ENCODE data around the gene SLX9. TPM values are rescaled to one million over a fixed set of nuclear protein-coding genes. Genes with fewer than 3 reads are reported as not detected.

Gene SLX9
- total RNA-seq, 4 donors from 2014 or later = 20.8 to 59.3 (median 27.6) TPM

DNA sequence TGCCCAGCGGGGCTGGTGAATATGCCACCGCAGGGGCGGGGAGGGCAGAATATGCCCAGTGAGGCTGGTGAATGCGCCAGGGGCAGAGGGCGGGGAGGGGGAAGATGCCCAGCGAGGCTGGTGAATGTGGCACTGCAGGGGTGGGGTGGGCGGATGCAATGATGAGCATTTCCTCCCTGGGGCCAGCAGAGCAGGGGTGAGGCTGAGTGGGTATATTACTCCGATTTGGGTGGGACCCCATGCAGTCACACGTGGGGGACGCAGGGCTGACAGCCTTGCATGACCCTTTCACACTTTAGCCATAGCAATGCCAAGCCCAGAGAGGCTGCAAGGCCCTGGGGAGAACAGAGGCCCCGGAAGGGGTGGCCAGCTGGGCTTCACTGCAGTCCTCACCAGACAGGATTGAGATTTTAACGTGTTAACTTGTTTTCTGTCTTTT, 9.3 kb upstream of the SLX9 start:
- Histone ChIP-seq H3K4me1 (peaks cover 24 to 58% (median 45%) of the 10 kb centered on the region in 4 donors), H3K9me3 (no peaks in the 10 kb centered on the region), H3K27ac (replicated peaks in 1 of 4) (peak overlapping the region in 2 of 4 donors; percentile 7 to 28), H3K4me3 (no peak overlapping the region), H3K36me3 (no peaks in the 10 kb centered on the region), H3K27me3 (peaks cover 4 to 87% (median 25%) of the 10 kb centered on the region in 4 donors)
- 41% methylated on average over 11 of the region's 12 CpGs for WGBS
- no peak for DNase-seq (ENCODE audit: extremely low spot score)
- intact Hi-C loops (cut with DNase I) = loop anchor here (5.0 kb wide), 3 partner anchors 38 to 128 kb away; partner anchors contain the start of genes SUMO3 and UBE2G2
- no peak for TF ChIP-seq EP300 (IDR thresholded peaks at IDR 0.05)
- no peak for TF ChIP-seq POLR2AphosphoS5 (IDR thresholded peaks at IDR 0.05)
- no peak for TF ChIP-seq POLR2A (IDR thresholded peaks at IDR 0.05; ENCODE audit: low read depth)
- TF ChIP-seq, protein P1, sequence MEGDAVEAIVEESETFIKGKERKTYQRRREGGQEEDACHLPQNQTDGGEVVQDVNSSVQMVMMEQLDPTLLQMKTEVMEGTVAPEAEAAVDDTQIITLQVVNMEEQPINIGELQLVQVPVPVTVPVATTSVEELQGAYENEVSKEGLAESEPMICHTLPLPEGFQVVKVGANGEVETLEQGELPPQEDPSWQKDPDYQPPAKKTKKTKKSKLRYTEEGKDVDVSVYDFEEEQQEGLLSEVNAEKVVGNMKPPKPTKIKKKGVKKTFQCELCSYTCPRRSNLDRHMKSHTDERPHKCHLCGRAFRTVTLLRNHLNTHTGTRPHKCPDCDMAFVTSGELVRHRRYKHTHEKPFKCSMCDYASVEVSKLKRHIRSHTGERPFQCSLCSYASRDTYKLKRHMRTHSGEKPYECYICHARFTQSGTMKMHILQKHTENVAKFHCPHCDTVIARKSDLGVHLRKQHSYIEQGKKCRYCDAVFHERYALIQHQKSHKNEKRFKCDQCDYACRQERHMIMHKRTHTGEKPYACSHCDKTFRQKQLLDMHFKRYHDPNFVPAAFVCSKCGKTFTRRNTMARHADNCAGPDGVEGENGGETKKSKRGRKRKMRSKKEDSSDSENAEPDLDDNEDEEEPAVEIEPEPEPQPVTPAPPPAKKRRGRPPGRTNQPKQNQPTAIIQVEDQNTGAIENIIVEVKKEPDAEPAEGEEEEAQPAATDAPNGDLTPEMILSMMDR (IDR thresholded peaks at IDR 0.05) = no peak

- 13% methylated on average over 6 of the region's 19 CpGs for WGBS
- Histone ChIP-seq H3K27ac (replicated peaks in 1 of 4) (peak overlapping the region in 2 of 4 donors; percentile 28 to 39), H3K9me3 (no peaks in the 10 kb centered on the region), H3K27me3 (peaks cover 4 to 86% (median 25%) of the 10 kb centered on the region in 4 donors), H3K4me1 (peaks cover 24 to 57% (median 43%) of the 10 kb centered on the region in 4 donors), H3K36me3 (no peaks in the 10 kb centered on the region), H3K4me3 (peak overlapping the region; percentile 52 to 65 (median 62))
- no peak for DNase-seq (ENCODE audit: extremely low spot score)
- no peak for TF ChIP-seq POLR2A (IDR thresholded peaks at IDR 0.05; ENCODE audit: low read depth)
- TF ChIP-seq, protein P1 (IDR thresholded peaks at IDR 0.05) = no peak
- no peak for TF ChIP-seq POLR2AphosphoS5 (IDR thresholded peaks at IDR 0.05)
- no peak for TF ChIP-seq EP300 (IDR thresholded peaks at IDR 0.05)
- intact Hi-C loops (cut with DNase I) = loop anchor here (5.0 kb wide), 3 partner anchors 39 to 129 kb away; partner anchors contain the start of genes SUMO3 and UBE2G2
Observed at GRCh38 chr21:44931137-44931500, 8.7 kb upstream of the SLX9 start.

DNA sequence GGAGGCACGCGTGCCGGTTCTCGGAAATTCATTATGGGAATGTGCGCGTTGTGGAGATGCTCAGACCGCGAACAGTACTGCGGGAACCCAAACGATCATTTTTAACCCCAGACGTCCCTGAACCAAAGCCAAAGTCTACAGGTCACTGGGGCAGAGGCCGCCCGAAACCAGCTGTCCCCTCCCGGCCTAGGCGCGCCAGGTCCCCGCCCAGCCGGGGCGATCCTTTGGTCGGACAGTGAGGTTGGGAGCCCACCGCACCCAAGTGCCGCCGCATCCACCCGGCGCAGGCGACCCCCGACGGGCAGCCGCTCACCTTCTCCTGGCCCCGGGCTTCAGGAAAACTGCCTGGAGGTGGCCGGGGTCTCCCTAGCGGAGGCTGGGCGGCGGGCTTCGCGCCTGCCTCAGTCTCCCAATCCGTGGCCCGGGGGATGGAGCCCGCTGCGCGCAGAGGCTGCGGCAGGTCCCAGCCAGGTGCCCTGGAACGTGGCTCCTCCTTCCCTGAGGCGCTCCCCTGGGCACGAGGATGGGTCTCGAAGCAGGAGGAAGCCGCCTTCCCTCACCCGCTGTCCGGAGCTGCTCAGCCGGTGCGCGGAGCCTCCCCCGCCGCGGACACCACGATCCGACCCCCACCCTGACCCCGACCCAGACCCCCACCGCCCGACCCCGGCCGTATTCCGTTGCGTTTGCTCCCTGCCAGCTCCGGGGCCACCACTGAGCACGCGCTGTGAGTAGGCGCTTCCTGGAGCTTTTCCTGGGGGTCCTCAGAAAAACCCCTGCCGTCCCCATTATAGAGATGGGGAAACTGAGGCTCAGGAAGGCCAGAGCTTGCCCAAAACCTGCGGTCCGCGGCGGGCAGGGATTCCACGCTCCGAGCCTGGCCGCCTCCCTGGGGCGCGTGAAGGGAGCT, 8.1 kb upstream of the SLX9 start:
- DNase-seq (ENCODE audit: extremely low spot score) = no peak
- Histone ChIP-seq H3K27me3 (peaks cover 4 to 81% (median 25%) of the 10 kb centered on the region in 4 donors), H3K4me3 (peak overlapping the region; percentile 52 to 65 (median 62)), H3K27ac (replicated peaks in 1 of 4) (peak overlapping the region in 3 of 4 donors; percentile 28 to 39 (median 29)), H3K9me3 (no peaks in the 10 kb centered on the region), H3K4me1 (peaks cover 24 to 51% (median 39%) of the 10 kb centered on the region in 4 donors), H3K36me3 (no peaks in the 10 kb centered on the region)
- intact Hi-C loops (cut with DNase I) = loop anchor here (5.0 kb wide), 3 partner anchors 39 to 129 kb away; partner anchors contain the start of genes SUMO3 and UBE2G2
- TF ChIP-seq POLR2AphosphoS5 (IDR thresholded peaks at IDR 0.05) = no peak
- TF ChIP-seq, protein P1 (IDR thresholded peaks at IDR 0.05) = no peak
- TF ChIP-seq EP300 (IDR thresholded peaks at IDR 0.05) = no peak
- TF ChIP-seq POLR2A (IDR thresholded peaks at IDR 0.05; ENCODE audit: low read depth) = no peak
- under 1% methylated on average over 35 of the region's 78 CpGs for WGBS

DNA sequence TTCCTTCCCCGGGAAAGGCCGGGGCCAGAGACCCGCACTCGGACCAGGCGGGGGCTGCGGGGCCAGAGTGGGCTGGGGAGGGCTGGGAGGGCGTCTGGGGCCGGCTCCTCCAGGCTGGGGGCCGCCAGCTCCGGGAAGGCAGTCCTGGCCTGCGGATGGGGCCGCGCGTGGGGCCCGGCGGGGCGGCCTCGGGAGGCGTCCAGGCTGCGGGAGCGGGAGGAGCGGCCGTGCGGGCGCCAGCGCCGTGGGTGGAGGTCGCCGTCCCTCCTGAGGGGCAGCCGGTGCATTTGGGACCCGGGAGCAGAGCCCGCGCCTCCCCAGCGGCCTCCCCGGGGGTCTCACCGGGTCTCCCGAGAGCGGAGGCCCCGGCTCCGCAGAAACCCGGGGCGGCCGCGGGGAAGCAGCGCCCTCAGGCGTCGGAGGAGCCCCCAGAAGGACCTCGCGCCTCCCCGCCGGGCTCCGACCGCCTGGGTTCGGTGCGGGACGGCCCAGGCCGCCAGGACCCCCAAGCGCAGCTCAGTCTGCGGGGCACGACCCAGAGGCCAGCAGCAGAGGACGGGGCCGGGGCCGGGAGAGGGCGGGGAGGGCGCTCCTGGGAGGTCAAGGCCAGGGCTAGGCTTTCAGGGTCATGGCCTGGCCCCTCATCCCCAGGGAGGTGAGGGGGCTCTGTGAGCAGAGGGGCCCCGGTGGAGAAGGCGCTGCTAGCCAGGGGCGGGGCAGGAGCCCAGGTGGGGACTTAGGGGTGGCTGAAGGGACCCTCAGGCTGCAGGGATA, 7.2 kb upstream of the SLX9 start:
- H3K9me3 ChIP-seq = no peaks in the 10 kb centered on the region
- H3K27ac ChIP-seq (replicated peaks in 1 of 4) = peak overlapping the region in 1 of 4 donors; percentile 29
- peaks cover 24 to 43% (median 32%) of the 10 kb centered on the region in 4 donors for H3K4me1 ChIP-seq
- TF ChIP-seq POLR2AphosphoS5 (IDR thresholded peaks at IDR 0.05) = no peak
- no peak for TF ChIP-seq POLR2A (IDR thresholded peaks at IDR 0.05; ENCODE audit: low read depth)
- TF ChIP-seq, protein P1 (IDR thresholded peaks at IDR 0.05) = peak; percentile 63 to 79 (median 69)
- no peak for TF ChIP-seq EP300 (IDR thresholded peaks at IDR 0.05)
- intact Hi-C loops (cut with DNase I) = loop anchor here (5.0 kb wide), 3 partner anchors 40 to 130 kb away; partner anchors contain the start of genes SUMO3 and UBE2G2
- peak overlapping the region; percentile 52 to 65 (median 62) for H3K4me3 ChIP-seq
- WGBS = 1% methylated on average over 44 of the region's 68 CpGs
- H3K36me3 ChIP-seq = no peaks in the 10 kb centered on the region
- peaks cover 4 to 73% (median 25%) of the 10 kb centered on the region in 4 donors for H3K27me3 ChIP-seq
- DNase-seq (ENCODE audit: extremely low spot score) = no peak

Measured in esophagus muscularis mucosa (tissue), 4 donors.